Measurements from ENCODE around the gene GET4.
"Not testable (repeated sequence)": the region's sequence is repeated elsewhere in the genome, so short reads cannot be mapped to it uniquely, and the experiment has no call there.

GET4 gene

GRCh38 chr7:840001-840600 lies 36.3 kb upstream of the GET4 start:
- no peak overlapping the region for H3K4me3 ChIP-seq (ENCODE audit: low read length)
- no peak for TF ChIP-seq ZNF274 (IDR thresholded peaks at IDR 0.05; ENCODE audit: low read depth, low read length)

GRCh38 chr7:841943-842342 lies 34.4 kb upstream of the GET4 start:
- TF ChIP-seq ZNF274 (IDR thresholded peaks at IDR 0.05; ENCODE audit: low read depth, low read length) = no peak

GRCh38 chr7:842431-843031 lies 33.8 kb upstream of the GET4 start:
- no peak for TF ChIP-seq ZNF274 (IDR thresholded peaks at IDR 0.05; ENCODE audit: low read depth, low read length)
- no peak overlapping the region for H3K4me3 ChIP-seq (ENCODE audit: low read length)

More at GRCh38 chr7:841943-842342, 34.4 kb upstream of the GET4 start:
- no peak overlapping the region for H3K4me3 ChIP-seq (ENCODE audit: low read length)

- no peak for TF ChIP-seq ZNF274 (IDR thresholded peaks at IDR 0.05; ENCODE audit: low read depth, low read length)
- no peak overlapping the region for H3K4me3 ChIP-seq (ENCODE audit: low read length)
Observed at GRCh38 chr7:843230-843629, 33.1 kb upstream of the GET4 start.

GRCh38 chr7:844043-844442 lies 32.3 kb upstream of the GET4 start:
- TF ChIP-seq ZNF274 (IDR thresholded peaks at IDR 0.05; ENCODE audit: low read depth, low read length) = no peak

GRCh38 chr7:844514-844913 lies 31.8 kb upstream of the GET4 start:
- TF ChIP-seq ZNF274 (IDR thresholded peaks at IDR 0.05; ENCODE audit: low read depth, low read length) = no peak

More at GRCh38 chr7:844043-844442, 32.3 kb upstream of the GET4 start:
- H3K4me3 ChIP-seq (ENCODE audit: low read length) = no peak overlapping the region

GRCh38 chr7:845091-845490 lies 31.3 kb upstream of the GET4 start:
- no peak overlapping the region for H3K4me3 ChIP-seq (ENCODE audit: low read length)
- no peak for TF ChIP-seq ZNF274 (IDR thresholded peaks at IDR 0.05; ENCODE audit: low read depth, low read length)

More at GRCh38 chr7:844514-844913, 31.8 kb upstream of the GET4 start:
- H3K4me3 ChIP-seq (ENCODE audit: low read length) = no peak overlapping the region

- H3K4me3 ChIP-seq (ENCODE audit: low read length) = no peak overlapping the region
- no peak for TF ChIP-seq ZNF274 (IDR thresholded peaks at IDR 0.05; ENCODE audit: low read depth, low read length)
Observed at GRCh38 chr7:845731-846130, 30.6 kb upstream of the GET4 start.

- H3K4me3 ChIP-seq (ENCODE audit: low read length) = not testable (repeated sequence)
Observed at GRCh38 chr7:846958-847650, 29.2 kb upstream of the GET4 start.

GRCh38 chr7:847728-848127 lies 28.6 kb upstream of the GET4 start:
- H3K4me3 ChIP-seq (ENCODE audit: low read length) = not testable (repeated sequence)

- TF ChIP-seq ZNF274 (IDR thresholded peaks at IDR 0.05; ENCODE audit: low read depth, low read length) = no peak
- no peak overlapping the region for H3K4me3 ChIP-seq (ENCODE audit: low read length)
Observed at GRCh38 chr7:849145-849544, 27.2 kb upstream of the GET4 start.

DNA sequence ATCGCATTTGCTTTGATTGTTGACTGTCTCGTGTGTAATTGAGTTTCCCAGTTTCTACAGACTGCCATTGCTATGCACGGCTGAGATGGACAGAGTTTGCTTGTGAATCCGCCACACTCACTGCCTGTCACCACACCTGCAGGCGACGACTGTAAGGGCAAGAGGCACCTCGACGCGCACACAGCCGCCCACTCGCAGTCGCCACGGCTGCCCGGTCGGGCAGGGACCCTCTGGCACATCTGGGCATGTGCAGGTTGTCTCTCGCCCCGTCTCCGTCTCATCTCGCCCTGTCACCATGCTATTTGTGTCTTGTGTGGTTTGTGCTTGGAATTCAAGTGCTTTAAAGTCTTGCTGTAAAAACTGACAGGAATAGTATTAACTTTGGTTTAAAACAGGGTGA lies 26.6 kb upstream of the GET4 start:
- no peak overlapping the region for H3K4me3 ChIP-seq (ENCODE audit: low read length)
- TF ChIP-seq ZNF274 (IDR thresholded peaks at IDR 0.05; ENCODE audit: low read depth, low read length) = no peak

GRCh38 chr7:851204-851603 lies 25.1 kb upstream of the GET4 start:
- H3K4me3 ChIP-seq (ENCODE audit: low read length) = no peak overlapping the region
- TF ChIP-seq ZNF274 (IDR thresholded peaks at IDR 0.05; ENCODE audit: low read depth, low read length) = no peak

- no peak for TF ChIP-seq ZNF274 (IDR thresholded peaks at IDR 0.05; ENCODE audit: low read depth, low read length)
- no peak overlapping the region for H3K4me3 ChIP-seq (ENCODE audit: low read length)
Observed at GRCh38 chr7:853366-854117, 22.8 kb upstream of the GET4 start.
